ENCODE data around the gene KRCC1.

GRCh38 chr2:88068044-88068443, 12.5 kb upstream of the KRCC1 start:
- TF ChIP-seq POLR2AphosphoS5 (IDR thresholded peaks at IDR 0.05; ENCODE audit: low read depth, low read length): no peak
- TF ChIP-seq TAF1 (IDR thresholded peaks at IDR 0.05; ENCODE audit: borderline replicate concordance, low read depth, low read length): no peak
- TF ChIP-seq POLR2A (IDR thresholded peaks at IDR 0.05; ENCODE audit: low read depth, low read length): no peak

Measured in GM12892 (cell line).